Activated CD8-positive, alpha-beta memory T cell treated with anti-CD3 and anti-CD28 coated beads for 24 hours (primary cell): ENCODE measurements around the gene GALNT16.

Experiments used
- DNase-seq: peaks from one replicate; pipeline ENCODE4 v3.0.0-alpha.2; 2020

Gene GALNT16

DNA sequence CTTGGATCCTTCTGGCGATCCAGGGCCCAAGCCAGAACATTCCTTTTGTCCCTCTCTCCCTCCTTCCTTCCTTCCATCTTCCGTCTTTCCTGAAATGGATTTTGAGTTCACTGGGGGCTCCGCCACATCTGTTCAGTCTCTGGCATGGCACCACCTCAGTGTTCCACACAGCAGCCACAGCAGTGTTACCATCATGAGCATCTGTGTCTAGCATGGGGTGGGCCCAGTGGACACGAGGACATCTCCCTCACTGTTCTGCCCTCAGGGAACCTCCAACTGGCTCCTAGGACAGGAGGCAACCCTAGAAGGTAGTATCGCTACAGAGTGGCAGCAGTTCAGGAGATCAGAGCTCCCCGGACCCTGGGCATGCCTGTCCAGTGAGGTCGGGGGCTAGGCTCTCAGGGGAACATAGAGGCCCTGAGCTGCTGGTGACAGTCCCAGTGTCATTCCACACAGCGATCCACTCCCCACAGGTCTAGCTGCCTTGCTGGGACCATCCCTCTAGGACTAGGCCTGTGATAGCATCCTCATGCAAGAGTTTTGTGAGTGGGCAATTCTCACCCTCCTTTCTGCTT lies 59.0 kb downstream of the GALNT16 start:
- DNase-seq = peak; percentile 28

DNA sequence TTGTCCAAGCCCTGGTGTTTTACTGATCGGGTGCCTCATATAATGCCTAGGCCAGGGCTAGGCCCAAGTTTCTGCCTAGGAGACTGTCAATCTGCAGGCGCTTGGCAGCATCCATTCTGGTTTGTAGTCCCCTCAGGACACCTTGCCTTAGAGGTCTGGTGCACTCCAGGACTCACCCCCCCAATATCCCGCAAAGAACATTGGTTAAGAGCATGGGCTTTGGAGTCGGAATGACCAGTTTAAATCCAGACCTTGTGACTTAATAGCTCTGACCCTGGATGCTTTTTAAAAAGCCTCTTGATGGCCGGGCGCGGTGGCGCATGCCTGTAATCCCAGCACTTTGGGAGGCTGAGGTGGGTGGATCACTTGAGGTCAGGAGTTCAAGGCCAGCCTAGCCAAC lies 60.0 kb downstream of the GALNT16 start:
- peak; percentile 24 for DNase-seq

DNA sequence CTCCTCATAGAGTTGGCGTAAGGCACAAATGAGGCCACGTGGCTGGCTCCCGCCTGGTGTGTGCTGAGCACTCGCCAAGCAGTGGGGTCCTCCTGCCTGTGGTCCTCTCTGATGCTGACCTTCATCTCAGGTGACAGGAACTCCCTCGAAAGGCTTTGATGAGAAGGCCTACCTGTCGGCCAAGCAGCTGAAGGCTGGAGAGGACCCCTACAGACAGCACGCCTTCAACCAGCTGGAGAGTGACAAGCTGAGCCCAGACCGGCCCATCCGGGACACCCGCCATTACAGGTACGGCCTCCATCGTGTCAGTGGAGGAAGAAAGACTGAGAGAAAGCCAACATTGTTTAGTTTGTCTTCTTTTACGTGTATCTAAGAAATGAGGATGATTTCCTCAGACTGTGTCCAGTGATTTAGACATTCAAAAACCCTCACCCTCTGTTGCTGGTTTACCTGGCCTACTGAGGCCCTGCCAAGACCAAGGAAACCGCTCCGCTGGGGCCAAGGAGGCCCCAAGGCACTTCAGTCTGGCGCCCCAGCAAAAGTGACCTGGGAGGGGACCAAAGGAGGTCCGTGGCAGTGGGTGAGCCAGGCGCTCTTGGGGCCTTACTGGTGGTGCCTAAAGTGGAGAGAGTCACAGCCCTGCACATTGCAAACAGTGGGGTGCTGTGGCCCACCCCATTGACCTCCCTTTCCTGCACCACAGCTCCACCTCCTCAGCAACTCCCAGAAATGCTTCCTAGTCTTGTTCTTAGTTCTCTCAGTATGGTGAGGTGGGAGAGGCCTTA lies 60.8 kb downstream of the GALNT16 start:
- DNase-seq = peak; percentile 35

DNA sequence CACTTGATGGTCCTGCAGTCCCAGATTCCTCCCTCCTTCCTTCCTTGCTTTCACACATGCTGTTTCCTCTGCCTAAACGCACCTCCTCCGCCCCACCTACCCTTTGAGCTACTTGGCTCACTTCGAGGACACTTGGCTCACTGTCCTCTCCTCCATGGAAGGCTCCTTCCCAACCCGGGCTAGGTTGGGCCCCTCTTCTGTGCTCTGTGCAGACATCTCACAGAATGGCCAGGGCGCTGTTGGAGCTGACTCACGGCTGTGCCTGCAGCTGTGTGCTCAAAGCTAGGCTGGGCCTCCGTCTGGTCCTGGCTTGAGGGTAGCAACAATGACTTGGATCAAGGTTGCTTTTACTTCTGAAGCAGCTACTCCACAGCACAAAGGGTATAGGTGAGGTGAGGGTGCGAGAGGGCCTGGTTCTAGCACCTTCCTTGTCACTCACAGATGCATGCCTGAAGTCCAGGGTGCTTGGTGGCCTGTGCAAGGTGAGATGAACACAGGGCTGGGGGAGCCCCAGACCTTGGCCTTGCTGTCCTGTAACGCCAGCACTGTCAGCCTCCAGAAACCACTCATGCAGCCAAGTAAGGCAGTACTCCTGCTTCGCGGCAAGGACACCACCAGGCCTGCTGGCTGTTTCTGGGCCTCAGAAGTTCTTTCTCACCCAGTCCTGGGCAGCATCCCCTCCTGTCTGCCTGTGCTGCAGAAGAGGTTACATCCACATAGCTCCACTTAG lies 61.8 kb downstream of the GALNT16 start:
- DNase-seq = peak; percentile 38

DNA sequence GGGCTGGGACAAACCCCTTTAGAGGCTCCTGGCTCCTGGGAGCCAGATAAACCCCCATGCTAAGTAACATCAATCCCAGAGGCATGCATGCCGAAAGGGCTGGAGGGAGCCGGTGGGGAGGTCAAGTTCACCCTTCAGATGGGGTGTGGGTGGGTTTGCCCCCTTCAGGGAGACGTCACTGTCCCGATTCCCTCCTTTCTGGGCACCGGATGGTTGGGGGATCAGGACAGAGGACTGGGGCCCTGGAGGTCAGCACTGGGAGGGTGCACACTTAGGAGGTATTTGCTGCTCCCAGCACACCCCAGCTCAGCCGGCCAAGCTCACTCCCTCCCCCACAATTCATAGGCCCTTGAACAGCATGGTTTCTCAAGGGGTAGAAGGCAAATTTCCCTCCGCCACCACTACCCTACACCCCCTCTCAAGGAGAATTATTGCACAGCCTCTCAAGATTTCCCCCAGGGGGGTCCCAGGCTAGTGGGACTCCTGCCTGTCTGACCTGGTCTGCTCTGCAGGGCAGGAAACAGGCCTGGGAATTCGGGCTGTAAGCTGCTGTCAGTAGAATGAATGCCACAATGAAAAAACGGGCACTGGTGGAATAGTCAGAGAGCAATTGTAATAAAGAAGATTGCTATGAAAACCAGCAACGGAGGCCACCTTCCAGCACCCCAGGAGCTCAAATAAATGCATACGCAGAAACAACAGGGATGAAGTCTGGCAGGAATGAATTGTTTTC lies 63.5 kb downstream of the GALNT16 start:
- DNase-seq = no peak

DNA sequence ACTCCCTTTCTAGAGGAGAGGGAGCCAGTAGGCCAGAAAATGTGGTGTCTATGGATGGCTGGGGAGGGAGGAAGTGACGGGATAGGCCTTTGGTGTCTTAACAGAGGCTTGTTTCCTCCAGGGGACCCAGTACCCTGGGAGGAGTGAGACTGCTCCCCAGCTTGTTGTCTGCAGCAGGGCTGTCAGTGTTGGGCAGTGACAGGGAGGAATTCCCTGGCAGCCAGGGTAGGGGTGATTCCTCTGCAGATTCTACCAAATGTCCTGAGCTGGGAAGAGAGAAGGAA lies 64.0 kb downstream of the GALNT16 start:
- DNase-seq = no peak

DNA sequence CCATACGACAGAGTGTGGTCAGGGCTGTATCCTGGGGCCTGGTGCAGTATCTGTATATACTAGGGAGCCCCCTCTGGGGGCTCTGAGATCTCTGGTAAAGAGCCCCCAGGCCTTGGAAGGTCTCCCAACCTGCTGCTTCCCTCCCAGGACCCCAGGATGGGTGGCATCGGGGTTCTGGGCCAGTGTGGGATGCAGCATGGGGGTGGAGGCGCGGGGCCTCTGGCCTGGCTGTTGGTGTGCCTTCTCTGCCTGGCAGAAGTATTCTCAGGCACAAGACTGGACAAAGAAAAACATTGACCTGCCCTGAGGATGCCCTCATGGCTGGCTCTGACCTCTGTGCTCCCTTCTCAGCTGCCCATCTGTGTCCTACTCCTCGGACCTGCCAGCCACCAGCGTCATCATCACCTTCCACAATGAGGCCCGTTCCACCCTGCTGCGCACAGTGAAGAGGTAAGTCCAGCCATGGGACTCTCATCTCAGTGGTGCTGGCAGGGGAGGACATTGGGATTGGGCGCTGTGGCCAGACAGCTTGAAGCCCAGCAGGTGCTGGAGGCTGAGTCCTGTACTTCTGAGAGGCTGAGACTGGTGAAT lies 64.5 kb downstream of the GALNT16 start:
- DNase-seq = no peak

DNA sequence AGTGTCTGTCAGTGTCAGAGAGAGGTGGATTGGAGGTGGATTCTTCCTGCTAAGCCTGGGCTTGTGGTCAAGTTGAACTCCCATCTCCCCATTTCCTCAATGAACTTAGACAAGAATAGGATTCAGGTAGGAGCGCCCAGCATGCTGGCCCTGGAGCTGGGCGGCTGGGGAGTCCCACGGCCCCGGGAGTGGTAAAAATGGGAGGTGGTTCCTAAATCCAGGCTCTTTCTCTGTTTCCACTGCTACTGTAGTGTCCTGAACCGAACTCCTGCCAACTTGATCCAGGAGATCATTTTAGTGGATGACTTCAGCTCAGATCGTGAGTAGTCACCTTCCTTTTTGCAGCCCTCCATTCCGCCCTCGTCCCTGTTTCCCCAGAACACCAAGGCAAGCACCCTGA lies 65.1 kb downstream of the GALNT16 start:
- DNase-seq = no peak

DNA sequence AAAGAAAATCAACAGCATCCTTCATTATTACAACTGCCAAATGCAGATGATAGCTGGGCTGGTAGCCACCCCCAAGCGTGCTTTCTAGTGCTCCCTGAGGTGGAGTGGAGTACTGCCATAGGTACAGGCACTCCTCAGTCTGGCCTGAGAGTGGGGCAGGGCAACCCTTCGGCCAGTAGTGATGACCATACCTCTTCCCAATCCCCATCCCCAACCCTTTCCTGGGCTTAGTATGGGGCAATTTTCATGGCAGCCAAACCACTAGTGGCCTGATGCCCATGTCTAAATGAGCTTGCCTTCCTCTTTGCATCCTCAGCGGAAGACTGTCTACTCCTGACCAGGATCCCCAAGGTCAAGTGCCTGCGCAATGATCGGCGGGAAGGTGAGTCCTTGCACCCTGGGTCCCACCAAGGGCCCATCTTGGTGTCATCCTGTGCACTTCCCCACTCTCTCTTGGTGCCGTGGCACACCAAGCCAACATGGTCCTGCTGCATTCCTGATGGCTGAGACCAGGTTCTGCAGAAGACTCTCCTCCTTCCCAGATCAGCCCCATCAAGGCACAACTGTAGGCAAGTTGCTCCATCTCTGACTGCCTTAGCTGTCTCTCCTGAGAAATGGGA lies 65.8 kb downstream of the GALNT16 start:
- no peak for DNase-seq

DNA sequence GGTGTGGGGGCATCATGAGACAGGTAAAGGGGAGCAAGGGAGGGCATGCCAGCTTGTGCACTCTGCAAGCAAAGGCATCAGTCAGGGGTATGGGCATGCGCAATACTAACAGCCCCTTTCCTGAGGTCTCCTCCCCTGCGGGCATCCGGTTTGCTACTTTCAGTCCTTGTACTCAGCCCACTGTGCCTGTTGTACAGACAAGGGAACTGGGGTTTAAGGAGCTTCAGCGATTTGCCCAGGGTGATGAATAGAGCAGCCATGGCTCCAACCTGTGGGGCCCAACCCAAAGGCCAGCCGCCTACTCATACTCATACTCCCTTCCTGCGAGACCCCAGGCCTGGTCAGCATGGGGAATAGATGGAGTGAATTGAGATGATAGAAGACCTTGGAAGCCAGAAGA lies 66.7 kb downstream of the GALNT16 start:
- no peak for DNase-seq

DNA sequence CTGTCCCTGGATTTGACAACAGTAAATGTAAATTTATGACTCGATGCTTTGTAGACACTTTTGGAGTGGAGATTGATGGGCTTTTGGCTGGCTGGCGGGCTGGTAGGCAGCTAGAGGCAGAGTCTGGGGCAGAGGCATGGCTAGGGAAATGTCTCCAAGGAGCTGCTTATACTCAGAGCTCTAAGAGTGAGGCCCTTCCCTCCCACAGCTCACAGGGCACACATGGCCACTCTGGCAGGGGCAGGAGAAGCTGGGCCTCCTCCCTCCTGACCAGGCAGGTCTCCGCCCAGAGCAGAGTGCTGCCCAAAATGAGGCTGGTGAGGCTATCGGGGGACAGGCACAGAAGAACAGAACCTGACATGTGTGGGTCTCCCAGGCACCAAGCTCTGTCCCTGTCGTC lies 67.5 kb downstream of the GALNT16 start:
- no peak for DNase-seq

DNA sequence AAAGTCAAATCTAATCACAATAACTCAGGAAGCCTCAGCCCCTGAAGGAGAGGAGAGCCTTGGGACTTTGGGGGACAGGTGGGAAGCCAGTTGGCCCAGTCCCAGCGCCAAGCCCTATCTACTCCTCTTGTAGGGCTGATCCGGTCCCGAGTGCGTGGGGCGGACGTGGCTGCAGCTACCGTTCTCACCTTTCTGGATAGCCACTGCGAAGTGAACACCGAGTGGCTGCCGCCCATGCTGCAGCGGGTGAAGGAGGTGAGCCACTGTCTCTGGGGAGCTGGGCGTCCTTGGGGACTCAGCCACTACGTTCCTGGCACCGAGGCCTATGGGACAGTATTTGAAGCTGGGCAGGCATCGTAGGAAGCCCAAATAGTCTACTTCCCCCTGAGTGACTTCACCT lies 68.4 kb downstream of the GALNT16 start:
- DNase-seq = no peak

DNA sequence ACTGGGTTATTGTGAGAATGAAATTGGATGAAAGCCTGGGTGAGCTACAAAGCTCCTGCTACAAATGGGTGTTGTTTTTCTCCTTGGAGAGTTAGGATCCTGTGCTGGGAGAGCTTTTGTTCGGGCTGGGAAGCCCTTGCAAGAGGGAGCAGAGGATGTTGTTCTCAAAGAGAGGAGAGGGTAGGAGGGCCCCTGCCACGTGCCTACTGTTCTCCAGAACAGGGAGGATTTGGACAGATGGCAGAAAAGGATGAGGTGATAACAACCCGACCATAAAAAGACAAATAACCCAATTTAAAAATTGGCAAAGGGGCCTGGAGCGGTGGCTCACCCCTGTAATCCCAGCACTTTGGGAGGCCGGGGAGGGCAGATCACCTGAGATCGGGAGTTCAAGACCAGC lies 68.8 kb downstream of the GALNT16 start:
- no peak for DNase-seq

DNA sequence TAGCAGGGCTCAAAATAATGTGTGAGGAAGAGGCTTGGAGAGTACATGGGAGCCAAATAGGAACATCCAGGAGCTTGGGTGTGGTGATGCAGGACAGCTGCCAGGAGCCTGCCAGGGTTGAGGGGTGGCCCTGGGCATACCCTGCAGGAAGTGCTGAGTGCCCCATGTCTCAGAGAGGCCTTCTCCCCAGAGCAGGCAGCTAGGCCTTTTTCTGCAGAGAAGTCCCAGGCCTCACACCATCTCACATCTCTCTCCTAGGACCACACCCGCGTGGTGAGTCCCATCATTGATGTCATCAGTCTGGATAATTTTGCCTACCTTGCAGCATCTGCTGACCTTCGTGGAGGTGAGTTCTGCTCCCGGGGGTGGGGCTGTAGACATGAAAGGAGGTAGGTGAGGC lies 71.2 kb downstream of the GALNT16 start:
- DNase-seq = no peak

DNA sequence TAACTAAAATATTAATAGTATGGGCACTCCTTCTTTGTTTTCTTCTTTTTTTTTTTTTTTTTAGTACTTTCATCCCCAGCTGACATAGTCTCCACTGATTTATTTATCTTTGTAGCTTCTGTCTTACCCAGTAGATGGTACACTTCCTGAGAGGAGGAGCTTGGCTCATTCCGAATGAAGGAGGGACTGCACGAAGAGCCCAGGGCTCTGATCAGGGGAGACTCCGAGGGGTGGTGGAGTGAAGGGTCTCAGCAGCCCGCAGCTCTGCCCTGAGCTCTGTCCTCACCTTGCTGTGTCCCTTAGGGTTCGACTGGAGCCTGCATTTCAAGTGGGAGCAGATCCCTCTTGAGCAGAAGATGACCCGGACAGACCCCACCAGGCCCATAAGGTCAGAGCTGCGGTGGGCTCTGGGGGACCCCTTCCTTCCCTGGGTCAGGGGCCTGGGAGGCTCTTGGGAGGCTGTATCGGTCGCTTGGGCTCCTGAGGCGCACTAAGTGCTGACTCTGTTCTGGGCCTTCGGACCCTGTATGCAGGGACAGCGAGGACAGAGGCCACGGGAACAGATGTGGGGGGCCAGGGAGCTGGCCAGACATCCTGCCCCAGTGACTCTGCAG lies 72.9 kb downstream of the GALNT16 start:
- DNase-seq = no peak

DNA sequence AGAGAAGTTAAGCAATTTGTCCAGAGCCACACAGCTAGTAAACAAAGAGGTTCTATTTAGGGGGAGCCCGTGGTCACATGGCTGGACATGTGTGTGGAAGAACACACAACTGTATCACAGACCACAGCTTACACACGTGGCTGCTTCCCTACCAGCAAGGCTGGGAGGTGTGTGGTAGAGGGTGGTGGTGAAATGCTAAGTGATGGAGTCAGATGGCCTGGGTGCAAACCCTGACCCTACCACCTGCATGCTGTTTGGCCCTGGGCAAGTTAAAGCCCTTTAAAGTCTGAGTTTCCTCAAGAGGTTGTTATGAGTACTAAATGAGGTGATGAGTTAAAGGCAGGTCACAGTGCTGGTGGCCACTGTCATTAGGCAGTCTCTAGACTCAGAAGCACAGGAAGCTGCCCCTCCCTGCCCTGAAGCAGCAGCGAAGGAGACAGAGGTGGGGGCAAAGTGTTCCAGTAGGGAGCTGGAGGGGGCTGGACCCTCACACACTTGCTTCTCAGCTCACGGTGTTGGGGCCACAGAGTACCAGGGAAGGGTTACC lies 73.9 kb downstream of the GALNT16 start:
- no peak for DNase-seq

DNA sequence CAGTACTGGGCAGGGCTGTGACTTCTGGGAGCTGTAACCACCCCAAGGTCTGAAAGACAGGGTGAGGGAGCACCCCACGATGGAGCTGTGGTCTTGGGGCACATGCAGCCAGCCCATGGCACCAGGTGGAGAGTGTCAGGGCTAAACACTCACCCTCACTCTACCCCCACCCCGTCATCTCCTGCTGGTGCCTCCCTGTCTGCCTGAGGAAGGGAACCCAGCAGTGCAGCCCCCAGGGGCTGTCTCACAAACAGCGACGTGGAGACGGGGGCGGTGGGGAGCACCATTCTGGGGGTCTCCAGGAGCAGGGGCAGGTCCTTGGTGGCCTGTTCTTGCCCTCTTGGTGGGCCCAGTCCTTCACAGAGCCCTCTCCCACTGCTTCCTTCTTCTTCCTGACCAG lies 74.6 kb downstream of the GALNT16 start:
- no peak for DNase-seq

DNA sequence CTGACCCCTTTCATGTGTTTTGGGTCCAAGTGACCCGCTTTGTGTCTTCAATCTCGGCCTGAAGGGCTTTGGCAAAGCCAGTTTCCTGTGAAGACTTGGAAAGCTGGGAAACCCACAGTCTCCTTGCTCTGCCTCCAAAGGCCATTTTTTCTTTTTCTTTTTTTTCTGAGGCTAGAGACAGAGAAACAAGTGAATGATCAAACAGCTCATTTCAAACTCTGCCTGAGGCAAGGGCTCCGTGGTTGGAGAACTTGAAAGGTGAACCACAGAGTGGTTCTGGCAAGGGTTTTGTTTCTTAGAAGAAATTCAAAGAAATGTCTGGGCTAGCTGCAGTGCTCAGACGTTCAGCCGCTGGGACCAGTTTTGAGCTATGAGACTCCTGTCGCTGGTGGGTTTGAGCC lies 75.4 kb downstream of the GALNT16 start:
- no peak for DNase-seq

DNA sequence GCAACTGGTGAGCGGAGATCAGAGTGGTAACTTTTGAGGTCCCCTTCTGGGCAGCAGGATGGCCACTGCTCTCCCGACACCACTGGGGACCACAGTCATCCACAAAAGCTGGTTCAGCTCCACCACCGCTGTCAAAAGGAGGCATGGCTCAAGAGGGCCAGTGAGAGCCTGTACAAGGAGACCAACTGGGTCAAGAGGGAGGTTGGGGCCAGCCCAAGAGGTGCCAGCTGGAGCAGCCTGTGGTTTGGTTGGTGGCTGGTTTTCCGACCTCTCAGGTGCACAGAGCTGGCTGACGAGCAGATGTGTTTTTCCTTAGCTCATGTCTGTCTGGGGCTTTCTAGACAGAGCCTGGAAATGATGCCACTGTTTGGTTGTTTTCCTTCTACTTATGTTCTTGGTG lies 78.0 kb downstream of the GALNT16 start:
- no peak for DNase-seq

DNA sequence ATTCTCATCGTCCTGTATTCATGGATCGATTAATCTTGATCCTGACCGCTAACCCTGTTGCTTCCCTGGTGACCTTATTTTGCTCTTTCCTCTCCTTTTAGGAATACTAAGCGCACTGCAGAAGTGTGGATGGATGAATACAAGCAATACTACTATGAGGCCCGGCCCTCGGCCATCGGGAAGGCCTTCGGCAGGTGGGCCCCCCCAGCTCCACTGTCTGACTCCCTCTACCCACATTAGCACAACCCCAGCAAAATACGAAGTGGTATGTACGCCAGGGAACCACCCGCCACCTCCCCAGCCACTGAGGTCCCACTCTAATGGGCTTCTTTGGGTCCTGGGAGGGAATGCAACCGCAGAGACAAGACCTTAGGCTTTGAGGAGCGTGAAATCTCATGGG lies 79.5 kb downstream of the GALNT16 start:
- DNase-seq = no peak

DNA sequence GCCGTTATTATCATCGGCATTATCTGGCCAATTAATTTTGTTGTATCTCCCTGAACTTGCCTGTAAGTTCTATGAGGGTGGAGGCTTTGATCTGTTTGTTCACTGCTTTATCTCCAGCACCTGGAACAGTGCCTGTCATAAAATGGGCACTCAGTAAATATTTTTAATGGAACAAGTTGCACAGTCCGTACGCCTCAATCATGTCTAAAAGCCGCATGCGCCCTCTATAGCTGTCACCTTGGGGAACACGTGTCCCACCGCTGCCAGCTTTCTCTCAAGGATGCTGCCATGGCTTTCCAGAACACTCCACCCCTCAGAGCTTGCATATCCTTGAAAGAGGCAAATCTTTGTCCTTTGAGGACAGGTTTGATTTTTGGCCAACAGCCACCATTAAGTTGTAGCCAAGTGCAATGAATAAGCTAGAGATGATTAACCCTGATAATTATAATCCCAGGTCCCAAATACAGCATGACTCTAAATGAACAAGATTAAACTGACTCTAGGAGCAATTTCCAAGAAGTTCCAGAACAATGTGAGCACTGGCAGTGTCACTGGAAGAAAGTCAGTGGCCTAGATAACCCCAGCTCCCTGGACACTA lies 83.1 kb downstream of the GALNT16 start:
- no peak for DNase-seq

DNA sequence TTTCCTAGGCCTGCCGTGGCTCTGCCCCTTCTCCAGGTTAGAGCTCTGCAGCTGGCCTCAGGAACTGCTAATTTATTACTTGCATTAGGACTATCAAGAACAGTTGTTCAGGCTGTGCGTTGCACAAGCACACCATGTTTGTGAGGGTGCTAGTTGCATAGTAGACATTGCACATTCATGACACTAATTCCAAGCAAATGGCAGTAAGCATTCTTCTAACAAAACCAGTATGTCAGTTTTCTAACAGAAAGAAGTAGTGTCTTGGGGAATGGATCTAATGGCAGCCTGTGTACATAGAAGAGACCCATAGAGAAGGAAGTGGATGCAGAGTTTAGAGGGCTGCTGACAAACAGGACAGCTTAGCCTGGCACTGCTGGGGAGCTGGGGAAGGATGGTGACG lies 84.2 kb downstream of the GALNT16 start:
- DNase-seq = no peak
